Activated CD4-positive, alpha-beta T cell treated with anti-CD3 and anti-CD28 coated beads, Interleukin-2, Interleukin-6, amounts not matched to agents 100 ng/mL and 50 ng/mL, durations not matched to agents 16 hours and 8 hours (primary cell): ENCODE measurements around the gene PLB1.

Source experiments
- DNase-seq: peaks from one replicate; pipeline ENCODE4 v3.0.0-alpha.2; 2020

Gene PLB1

DNA sequence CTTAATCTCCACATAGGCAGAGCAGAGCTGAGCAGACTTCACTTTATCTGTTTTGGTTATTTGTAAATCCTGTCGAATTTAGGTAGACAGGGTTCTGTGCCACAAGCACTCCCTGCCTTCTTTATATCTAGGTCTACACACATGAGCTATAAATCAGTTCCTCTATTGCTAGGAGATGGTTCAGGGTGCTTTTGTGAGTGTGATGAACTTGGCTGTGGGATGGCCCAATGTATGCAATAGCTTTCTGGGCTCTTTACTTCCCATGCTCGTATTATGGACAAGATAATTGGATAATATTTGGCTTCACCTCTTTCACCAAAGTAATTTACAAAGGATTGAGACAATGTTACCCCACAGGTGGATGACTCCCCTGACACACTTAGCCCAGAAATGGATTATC is 72.2 kb downstream of the PLB1 start:
- no peak for DNase-seq

DNA sequence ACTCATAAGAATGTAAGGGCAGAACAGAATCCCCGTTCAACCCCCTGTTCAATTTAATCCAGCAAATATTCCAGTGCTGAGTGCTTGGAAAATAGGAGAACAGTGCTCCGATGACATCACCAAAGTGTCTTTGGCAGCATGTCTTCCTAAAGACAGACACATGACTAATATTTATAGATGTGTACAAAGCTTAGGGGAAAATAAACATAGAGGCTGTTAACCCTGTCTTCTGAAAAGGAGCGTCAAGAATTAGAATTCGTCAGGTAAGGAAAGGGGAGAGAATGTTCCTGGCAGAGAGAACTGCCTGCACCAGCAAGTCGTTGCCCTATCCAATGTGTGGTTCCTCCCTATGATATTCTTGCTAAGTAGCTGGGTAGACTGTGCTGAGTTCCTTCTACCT is 72.7 kb downstream of the PLB1 start:
- DNase-seq: no peak

DNA sequence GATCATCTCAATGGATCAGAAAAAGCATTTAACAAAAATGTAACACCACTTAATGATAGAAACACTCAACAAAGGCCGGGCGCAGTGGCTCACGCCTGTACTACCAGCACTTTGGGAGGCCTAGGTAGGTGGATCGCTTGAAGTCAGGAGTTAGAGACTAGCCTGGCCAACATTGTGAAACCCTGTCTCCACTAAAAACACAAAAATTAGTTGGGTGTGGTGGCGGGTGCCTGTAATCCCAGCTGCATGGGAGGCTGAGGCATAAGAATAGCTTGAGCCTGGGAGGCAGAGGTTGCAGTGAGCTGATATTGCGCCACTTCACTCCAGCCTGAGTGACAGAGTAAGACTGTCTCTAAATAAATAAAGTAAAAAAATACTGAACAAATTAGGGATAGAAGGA is 74.6 kb downstream of the PLB1 start:
- DNase-seq: no peak

DNA sequence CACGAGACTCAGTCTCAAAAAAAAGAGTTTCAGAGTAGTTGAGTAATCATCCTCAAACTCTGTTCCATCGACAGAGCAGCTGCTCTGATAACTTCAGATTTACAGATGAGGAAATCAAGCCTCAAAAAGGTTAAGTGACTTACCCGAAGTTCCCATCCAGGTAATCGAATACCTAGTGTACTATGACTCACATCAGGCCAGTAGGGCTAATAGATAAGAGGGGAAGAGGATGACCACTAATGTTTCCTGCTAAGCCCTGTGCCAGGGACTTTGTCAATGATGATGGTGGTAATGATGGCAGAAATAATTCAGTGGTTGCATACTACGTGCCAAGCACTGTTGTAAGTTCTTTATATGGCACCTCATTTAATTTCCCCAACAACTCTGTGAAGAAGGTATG is 80.9 kb downstream of the PLB1 start:
- DNase-seq: no peak

DNA sequence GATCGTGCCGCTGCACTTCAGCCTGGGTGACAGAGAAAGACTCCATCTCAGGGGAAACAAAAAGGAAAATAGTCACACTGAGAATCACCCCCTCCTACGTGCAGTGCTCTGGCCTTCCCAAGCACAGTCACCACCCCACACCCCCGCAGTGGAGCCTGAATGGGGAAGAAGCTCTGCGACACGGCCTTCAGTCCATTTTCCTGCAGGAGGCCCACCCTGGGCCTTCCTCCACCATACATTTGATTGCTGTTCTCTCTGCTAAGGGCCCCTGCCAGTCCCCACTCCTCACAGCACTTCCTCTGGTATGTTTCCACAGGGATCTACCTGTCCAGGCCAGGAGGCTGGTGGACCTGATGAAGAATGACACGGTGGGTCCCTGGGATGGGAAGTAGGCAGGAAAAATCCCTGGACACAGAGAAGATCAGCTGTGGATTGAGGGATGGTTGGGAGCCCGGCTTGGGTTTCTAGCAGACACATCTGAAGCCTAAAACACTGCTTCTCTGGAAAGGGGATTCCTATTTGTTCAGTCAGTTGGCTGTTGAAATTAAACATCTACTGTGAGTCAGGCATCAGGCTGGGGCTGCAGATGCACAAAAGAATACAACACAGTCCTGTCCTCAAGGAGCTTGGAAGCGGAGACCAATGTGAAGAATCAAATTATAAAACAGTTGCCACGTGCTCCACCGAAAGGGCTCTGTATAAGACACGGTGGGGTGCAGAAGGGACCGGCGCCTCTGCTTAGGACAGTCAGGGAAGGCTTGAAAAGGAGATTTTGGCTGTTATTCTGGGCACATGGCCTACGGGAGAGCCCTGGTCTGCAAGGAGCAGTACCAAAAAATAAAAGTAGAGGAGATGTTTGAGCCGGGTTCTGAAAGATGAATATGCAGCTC is 82.2 kb downstream of the PLB1 start:
- DNase-seq: no peak

DNA sequence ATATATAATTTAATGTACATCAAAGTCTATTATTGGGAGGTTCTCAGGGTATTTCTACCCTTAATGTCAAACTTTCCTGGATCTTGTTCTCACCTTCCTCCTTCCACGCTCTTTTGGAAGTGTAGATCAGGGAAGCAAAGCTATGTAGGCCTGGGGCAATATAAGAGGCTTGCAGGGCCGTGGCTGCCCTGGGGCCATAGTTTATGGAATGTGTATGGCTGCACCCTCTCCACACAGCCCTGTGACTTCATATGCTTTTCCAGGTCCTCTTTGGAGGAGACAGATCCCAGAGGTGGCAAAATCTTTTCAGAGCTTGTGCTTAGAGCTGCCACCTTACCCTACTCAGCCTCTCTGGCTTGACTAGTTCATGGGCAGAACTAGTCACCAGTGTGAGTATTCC is 82.9 kb downstream of the PLB1 start:
- DNase-seq: no peak

DNA sequence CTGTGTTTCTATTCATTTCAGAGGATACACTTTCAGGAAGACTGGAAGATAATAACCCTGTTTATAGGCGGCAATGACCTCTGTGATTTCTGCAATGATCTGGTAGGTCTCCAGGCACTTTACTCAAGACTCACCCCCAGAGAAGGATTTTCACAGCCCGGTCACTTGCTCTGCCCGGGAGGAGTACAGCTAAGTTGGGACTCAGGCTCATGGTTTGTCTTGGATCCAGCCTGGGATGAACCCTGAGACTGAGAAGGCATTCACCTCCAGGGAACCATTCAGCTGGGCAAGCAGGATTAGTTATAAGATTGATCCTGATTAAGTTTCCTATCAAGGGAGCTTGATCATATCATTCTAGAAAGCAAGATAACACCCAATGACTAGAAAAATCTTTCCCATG is 83.7 kb downstream of the PLB1 start:
- DNase-seq: no peak

DNA sequence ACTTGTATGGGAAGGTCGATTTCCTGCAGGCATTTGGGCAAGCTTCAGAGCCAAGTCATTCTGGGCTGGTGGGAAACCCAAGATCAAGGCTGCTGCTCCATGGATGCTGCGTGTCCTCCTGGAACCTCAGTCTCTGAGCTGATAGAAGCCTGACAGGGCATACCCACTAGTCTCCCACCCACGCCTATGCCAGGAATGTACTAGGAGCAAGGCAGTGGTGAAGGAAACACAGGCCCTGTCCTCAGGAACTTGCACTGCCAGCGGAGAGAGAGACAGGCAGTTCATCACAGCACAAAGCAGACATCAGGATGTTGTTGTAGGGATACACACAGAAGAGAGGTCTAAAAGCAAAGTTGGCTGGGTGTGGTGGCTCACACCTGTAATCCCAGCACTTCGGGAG is 84.2 kb downstream of the PLB1 start:
- no peak for DNase-seq

DNA sequence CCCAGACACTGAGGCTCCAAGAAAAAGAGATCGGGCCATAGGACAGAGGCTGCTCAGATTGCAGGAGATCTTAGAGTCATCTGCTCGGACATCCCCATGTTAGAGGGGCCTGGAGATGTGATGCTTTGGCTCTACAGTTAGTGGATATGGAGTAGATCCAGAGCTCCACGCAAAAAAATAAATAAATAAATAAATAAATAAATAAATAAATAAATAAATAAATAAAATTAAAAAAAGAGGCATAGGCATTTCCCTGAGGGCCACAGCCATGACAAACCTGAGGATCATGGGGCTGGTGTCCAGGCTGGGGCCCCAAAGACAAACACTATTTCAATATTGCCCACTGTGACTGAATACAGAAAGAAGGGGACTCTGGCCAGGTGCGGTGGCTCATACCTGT is 85.5 kb downstream of the PLB1 start:
- DNase-seq: no peak

DNA sequence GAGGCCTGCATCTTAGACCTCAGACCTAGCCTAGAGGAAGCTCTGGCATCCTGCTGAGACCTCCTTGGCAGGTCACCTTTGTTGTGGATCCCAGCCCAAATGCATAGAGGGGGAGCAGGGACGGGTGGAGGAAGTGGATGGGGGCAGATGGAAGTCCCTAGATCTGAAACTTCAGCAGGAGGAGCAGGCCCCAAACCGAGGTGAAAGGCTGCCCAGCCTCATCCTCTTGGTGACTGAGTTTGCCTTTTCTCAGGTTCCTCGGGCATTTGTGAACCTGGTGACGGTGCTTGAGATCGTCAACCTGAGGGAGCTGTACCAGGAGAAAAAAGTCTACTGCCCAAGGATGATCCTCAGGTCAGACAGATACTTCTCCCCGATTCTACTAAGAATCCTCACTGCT is 86.3 kb downstream of the PLB1 start:
- no peak for DNase-seq

DNA sequence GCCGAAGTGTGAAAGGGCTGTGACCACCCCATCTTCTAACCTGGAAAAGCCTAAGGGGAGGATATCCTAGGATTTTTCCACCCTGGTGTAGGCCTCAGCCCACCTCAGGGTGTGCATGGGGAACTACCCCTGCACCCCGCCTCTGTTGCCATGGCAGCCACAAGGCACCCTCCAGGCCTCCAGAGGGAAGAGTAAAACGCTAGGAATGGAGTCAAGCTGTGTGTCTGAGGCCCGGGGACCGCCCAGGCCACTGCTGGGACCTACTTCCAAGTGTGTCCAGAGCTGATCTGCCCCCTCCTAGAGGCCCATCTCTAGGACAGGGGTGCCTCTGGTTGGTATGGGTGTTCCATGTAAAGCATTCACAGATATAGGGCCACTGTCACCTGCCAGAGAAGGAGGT is 86.7 kb downstream of the PLB1 start:
- DNase-seq: no peak

DNA sequence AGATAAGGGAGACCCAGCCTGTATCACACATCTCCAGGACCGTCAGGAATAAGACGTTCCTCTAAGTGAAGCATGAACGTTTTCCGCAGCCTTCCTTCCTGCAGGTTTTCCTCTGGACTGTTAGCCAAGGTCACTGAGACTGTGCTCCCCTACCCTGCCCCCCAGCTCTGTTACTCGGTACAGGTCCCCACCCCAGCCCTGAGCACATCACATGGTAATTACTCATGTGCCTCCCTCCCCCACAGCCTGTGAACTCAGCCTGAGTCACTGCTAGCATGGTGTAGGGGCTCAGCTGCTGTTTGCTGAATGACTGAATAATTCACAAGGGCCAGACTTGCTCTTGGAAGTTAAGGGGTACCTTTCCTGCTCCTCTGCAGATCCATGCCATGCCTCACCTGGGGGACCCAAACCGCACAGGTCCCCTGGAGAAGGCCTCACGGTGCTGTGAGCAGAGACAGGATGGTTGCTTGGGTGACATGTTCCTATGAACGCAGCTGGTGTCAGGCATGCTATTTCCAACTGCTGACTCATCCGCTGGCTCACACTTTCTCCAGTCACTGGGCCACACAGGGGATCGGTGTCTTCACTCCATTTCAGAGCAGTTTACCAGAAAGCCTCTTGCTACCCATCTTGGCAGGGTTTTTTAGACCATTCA is 88.2 kb downstream of the PLB1 start:
- DNase-seq: peak; percentile 80

DNA sequence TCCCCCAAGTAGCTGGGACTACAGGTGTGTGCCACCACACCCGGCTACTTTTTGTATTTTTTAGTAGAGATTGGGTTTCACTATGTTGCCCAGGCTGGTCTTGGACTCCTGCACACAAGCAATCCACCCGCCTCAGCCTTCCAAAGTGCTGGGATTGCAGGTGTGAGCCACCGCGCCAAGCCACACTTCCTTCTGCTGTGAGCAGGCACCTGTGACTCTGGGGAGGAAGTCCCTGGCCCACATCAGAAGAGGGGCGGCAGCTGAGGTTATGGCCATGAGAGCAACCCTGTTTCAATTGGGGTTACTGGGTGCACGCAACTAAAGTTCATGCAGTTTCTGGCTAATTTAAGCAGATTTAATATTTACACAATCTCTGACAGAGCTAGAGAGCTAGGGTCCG is 91.0 kb downstream of the PLB1 start:
- peak; percentile 42 for DNase-seq

DNA sequence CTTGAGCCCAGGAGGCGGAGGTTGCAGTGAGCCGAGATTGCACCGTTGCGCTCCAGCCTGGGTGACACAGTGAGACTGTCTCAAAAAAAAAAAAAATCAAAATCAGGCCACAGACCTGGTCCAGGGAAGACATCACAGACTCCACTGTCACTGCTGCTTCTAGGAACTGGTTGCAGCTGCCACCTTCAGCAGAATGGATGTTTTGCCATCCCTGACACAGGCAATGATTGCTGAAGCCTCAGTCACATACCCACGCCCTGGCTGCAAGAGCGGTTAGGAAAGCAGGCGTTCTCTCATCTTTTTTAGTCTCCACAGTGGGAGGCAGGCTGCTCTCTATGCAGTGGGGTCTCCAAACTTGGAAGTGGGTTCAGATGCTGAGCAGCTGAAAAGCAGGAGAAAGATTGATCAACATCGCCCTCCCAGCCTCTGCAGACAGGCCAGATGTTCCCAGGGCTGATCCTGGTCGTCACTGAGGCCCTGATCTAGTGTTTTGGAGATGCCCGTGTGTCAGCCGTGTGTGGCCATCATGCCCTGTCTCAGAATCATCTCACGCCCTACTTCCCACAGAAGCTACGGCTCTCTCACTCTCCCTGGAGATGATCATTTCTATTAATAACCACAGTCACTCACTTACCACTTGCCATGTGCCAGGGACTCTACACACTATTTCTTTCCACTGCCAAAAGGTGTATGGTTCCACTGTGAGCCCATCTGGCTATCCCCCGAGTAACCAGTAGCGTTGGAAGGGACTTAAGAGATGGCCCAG is 91.8 kb downstream of the PLB1 start:
- DNase-seq: no peak

DNA sequence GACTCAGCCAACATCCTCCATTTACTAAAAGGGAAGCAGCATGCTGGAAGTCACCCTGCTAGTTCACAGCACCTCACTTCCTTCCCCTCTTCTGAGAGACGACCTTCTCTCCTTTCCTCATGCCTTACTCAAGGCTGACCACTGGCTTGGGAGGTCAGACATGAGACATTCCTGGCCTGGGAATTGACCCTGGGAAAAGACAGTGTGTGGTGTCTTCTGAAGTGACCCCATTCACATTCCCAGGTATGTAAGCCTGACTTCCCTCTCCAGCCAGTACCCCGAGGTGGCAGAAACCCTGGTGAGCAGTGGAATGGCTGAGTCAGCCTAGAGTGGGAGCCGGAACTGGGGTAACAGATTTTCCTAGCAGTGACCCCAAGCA is 92.4 kb downstream of the PLB1 start:
- DNase-seq: no peak

DNA sequence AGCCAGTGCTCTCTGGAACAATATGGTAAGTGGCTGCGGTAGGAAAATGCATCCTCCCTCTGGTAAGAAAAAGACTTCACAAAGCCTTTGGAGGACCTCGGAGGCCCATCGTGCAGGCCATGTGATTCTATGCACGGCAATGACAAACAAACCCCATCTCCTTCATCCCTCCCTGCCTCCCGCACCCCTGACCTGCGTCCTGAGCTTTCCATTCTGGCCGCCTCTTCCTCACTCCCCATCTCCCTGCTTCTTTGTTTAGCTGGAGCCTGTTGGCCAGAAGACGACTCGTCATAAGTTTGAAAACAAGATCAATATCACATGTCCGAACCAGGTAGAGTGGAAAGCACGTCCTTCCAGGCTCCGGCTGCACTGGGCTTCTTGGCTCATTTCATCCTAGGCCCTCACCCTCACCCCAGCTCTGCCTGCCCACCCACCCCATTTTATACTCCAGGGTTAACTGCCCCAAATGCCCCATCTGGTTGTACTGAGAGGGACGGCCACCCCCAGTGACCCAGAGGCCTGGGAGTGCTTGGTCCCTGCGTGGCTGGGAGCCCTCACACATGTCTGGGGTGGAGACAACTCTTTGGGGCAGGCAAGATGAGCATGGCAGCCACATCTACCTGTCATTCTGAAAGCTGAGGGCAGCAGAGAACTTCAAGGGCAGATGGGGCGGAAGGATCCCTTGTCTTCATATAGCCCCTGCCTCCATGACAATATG is 94.0 kb downstream of the PLB1 start:
- no peak for DNase-seq

DNA sequence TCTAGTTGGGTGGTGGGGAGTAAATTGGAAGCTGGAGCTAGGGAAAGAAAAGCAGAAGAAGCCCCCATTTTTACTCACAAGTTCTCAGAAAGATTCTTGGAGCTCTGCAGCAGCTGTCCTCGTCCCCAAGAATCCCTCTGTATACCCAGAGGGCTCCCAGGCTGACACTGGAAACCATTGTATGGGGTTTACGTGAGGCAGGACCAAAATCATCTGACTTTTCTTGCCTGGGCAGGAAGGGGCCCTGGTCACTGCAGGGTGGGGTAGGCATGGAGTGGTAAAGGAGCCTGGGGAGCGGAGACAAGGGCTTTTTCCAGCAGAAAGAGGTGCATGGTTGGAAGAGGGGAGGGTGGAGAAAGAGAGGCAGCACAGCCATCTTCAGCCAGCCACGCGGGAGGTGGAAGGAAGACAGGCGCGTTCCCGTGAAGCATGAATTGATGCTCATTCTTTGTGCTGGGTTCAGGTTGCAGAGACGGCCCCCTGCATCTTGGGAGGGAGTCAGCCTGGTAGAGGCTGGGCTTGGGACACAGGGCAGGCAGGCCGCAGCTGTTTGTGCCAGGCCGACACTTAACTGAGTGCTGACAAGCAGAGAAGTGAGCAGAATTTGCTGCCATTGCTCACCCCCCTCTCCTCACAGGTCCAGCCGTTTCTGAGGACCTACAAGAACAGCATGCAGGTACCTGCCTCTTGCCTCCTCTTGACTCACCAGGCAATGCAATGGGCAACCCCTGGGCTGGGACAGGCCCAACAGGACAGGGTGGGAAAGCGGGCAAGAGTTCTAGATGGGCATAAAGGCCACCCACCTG is 94.8 kb downstream of the PLB1 start:
- no peak for DNase-seq

DNA sequence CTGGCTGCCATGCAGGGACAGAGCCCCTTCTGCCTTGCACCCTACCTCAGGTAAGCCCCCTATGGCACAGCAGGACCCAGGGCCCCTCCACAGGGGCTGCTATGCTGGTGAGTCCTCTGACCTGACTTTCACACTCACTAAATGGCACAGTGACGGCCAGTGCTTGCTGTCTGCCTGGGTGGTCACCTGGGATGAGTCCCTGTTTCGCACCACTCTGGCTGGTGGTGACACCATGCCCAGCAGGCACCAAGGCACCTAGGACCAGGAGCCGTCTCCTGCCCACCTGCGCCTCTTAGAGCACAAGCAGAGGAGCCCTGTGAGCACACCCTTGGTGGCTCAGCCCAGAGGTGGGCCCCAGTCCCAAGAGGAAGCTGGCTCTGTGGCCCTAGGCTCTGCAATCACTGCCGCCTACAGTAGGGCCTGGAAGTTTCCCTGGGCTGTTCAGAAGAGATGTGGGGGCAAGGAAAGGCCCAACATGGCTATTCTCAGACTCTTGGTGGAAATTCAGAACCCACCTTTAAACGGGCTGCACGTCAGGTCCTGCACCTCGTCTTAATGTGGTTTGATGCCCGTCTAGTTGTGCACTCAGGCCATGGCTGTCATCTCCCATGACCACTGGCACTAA is 96.0 kb downstream of the PLB1 start:
- no peak for DNase-seq

DNA sequence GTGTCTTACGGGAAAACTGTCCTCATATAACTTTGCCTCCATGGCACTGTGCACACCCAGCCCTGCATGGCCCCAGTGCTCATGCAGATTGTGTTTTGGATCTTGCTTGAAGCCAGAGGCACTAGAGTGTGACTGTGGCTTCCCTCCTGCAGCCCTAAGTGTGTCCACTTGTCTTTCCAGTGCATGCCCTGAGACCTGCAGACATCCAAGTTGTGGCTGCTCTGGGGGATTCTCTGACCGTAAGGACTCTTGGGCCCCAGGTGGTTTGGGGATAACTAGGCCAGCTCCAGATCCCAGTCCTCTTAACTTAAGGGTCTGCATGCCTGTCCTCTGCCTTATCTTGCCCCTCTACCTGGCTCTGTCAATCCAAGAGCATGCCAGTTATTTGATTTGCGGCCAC is 96.6 kb downstream of the PLB1 start:
- no peak for DNase-seq

DNA sequence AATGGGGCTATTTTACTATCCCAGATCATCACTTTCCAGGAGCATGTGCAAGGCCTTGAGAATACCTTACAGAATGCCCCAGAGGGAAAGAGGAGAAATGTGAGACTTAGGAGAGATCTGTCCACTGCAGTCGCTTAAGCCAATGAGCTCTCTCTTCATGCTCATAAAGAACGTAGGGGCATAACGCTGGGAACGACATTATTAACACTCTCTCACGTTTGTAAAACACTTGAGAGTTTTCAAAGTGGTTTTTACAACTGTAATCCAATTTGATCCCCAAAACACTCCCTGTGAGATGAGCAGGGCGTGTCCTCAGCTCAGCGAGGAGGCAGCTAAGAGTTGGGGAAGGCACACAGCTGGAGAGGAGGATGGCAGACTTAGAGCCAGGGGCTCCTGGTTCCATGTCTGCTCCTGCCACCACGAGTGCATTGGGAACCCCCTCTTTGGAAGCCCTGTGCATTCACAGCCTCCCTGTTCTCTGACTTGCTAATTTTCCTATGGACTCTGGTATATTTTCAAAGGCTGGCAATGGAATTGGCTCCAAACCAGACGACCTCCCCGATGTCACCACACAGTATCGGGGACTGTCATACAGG is 97.4 kb downstream of the PLB1 start:
- DNase-seq: no peak

DNA sequence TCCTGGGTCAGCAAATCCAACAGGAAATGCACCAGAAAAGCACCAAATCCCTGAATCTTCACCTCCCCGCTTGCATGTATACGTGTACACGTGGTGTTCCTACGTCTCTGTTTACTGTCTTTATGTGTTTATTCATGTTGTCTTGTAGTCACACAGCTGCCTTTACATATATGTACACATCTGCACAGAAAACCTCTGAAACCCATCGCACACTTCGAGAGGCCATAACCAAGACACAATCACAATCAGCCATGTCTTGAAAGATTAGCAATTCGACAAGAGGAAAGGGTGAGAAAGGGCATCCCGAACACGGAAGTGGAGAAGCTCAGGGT is 98.1 kb downstream of the PLB1 start:
- DNase-seq: no peak
